Measurements from ENCODE around the gene SPPL3.
A peak's percentile ranks its signal among the peaks of the same experiment; 100 is the strongest.

SPPL3 gene

DNA sequence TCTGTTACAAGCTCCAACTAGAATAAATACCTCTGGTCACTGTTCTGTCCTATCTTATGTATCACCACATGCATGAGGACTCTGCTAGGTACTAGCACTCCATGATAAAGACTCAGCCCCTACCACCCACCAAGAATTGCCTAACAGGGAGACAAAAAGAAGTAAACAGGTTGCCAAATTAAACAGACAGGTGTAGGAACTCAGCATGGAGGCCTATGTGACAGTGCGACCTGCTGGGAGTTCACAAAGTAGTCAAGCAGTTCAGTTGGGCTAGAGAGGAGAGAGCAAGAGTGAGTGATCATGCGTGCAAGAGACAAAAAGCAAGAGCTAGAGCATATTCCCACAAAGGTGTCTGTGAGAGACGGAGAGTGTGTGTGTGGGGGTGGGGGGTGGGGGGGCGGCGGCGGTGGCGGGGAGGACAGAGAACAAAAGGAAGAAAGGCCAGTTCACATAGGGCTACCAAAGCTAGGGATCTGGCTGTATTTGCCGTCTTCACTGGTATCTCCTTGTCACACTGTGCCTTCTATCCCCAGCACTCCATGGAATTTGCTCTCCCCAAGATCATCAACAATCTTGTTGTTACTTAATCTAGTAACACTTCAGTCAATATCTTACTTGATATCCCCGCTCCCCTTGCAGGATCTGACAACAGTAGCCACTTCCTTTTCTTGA, 81.2 kb downstream of the SPPL3 start:
- Histone ChIP-seq H3K79me2 (ENCODE audit: control insufficient read depth, insufficient read depth, low read length) (peaks cover 5% of the 10 kb centered on the region), H2BK15ac (replicated peaks; ENCODE audit: low read depth) (no peak overlapping the region), H2BK5ac (ENCODE audit: low read length) (no peak overlapping the region), H2BK120ac (ENCODE audit: low read depth, low read length) (no peak overlapping the region), H3K4me3 (ENCODE audit: low read length) (no peak overlapping the region), H3K4me2 (ENCODE audit: low read length) (no peak overlapping the region), H3K4ac (ENCODE audit: low read depth, low read length) (no peak overlapping the region), H3K9ac (ENCODE audit: low read length) (no peak overlapping the region), H4K8ac (ENCODE audit: low read depth, low read length) (no peak overlapping the region), H3K4me1 (ENCODE audit: control insufficient read depth, low read depth, low read length) (peaks cover 3% of the 10 kb centered on the region), H3K27me3 (ENCODE audit: insufficient read depth, low read length, poor library complexity) (no peaks in the 10 kb centered on the region), H2AK5ac (ENCODE audit: low read length) (no peak overlapping the region), H3K23ac (ENCODE audit: low read length) (no peak overlapping the region), H3K79me1 (ENCODE audit: low read length) (peaks cover 12% of the 10 kb centered on the region), H3K18ac (ENCODE audit: low read length) (no peak overlapping the region), H3K36me3 (ENCODE audit: control insufficient read depth, insufficient read depth, low read length) (no peaks in the 10 kb centered on the region), H3K56ac (ENCODE audit: low read length) (no peak overlapping the region), H3K27ac (ENCODE audit: low read depth, low read length) (no peak overlapping the region), H4K5ac (ENCODE audit: low read length) (no peak overlapping the region)
- WGBS (ENCODE audit: extremely low coverage, insufficient coverage, low lambda C conversion rate) = no CpG with 5 or more reads among the region's 9 CpGs
- DNase-seq = peak; percentile 71

DNA sequence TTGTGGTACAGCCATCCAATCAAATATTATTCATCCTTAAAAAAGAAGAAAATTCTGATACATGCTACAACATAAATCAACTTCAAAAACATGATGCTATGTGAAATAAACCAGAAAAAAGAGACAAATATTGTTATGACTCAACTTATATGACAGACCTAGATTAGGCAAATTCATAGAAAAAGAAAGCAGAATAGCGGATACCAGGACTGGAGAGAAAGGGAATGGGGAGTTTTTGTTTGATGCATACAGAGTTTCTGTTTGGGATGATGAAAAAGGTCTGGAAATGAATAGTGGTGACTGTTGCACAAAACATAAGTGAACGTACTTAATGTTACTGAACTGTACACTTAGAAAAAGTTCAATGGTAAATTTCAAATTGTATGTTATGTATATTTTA, 82.3 kb downstream of the SPPL3 start:
- no peak overlapping the region for H3K27ac ChIP-seq (ENCODE audit: low read depth, low read length)
- no peak overlapping the region for H3K18ac ChIP-seq (ENCODE audit: low read length)
- peaks cover 10% of the 10 kb centered on the region for H3K79me1 ChIP-seq (ENCODE audit: low read length)
- no peak overlapping the region for H4K8ac ChIP-seq (ENCODE audit: low read depth, low read length)
- DNase-seq = no peak
- WGBS (ENCODE audit: extremely low coverage, insufficient coverage, low lambda C conversion rate) = no CpG with 5 or more reads among the region's 2 CpGs
- no peak overlapping the region for H2AK5ac ChIP-seq (ENCODE audit: low read length)
- no peak overlapping the region for H3K4me3 ChIP-seq (ENCODE audit: low read length)
- no peak overlapping the region for H3K23ac ChIP-seq (ENCODE audit: low read length)
- H2BK15ac ChIP-seq (replicated peaks; ENCODE audit: low read depth) = no peak overlapping the region
- H2BK5ac ChIP-seq (ENCODE audit: low read length) = no peak overlapping the region
- no peak overlapping the region for H2BK120ac ChIP-seq (ENCODE audit: low read depth, low read length)
- no peak overlapping the region for H3K9ac ChIP-seq (ENCODE audit: low read length)
- H3K56ac ChIP-seq (ENCODE audit: low read length) = no peak overlapping the region
- no peak overlapping the region for H3K4me2 ChIP-seq (ENCODE audit: low read length)
- no peak overlapping the region for H3K4ac ChIP-seq (ENCODE audit: low read depth, low read length)
- H4K5ac ChIP-seq (ENCODE audit: low read length) = no peak overlapping the region
- no peaks in the 10 kb centered on the region for H3K36me3 ChIP-seq (ENCODE audit: control insufficient read depth, insufficient read depth, low read length)
- no peaks in the 10 kb centered on the region for H3K27me3 ChIP-seq (ENCODE audit: insufficient read depth, low read length, poor library complexity)
- H3K4me1 ChIP-seq (ENCODE audit: control insufficient read depth, low read depth, low read length) = peaks cover 5% of the 10 kb centered on the region
- peaks cover 2% of the 10 kb centered on the region for H3K79me2 ChIP-seq (ENCODE audit: control insufficient read depth, insufficient read depth, low read length)

DNA sequence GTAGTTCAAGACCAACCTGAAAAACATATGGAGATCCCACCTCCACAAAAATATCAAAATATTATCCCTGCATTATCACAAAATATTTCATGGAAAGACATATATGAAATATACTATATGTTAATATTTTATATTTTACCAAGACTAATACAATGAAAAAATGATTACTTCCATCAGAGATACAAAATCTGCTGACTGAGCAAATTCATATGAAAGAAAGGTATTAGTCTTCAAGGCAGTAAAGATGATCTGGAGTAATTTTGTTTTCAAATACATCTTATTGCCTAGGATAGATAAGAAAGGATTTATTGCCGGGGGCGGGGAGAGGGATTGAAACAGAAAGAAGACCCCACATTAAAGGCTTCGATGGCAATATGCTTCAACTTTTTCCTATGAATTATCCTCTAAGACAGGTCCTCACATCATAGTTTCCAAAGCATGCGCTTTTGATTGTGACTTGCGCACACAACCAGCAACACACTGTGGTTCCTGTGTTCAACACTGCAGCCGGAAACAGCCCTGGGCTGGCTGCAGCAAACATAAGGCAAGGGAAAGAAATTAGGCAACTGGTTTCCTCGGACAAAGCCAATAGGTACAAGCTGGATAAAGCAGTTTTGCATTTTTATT, 83.2 kb downstream of the SPPL3 start:
- Histone ChIP-seq H3K56ac (ENCODE audit: low read length) (no peak overlapping the region), H3K27ac (ENCODE audit: low read depth, low read length) (no peak overlapping the region), H3K9ac (ENCODE audit: low read length) (no peak overlapping the region), H2BK5ac (ENCODE audit: low read length) (no peak overlapping the region), H2BK120ac (ENCODE audit: low read depth, low read length) (no peak overlapping the region), H3K4ac (ENCODE audit: low read depth, low read length) (no peak overlapping the region), H2AK5ac (ENCODE audit: low read length) (no peak overlapping the region), H2BK15ac (replicated peaks; ENCODE audit: low read depth) (no peak overlapping the region), H3K27me3 (ENCODE audit: insufficient read depth, low read length, poor library complexity) (no peaks in the 10 kb centered on the region), H4K8ac (ENCODE audit: low read depth, low read length) (no peak overlapping the region), H3K23ac (ENCODE audit: low read length) (no peak overlapping the region), H3K36me3 (ENCODE audit: control insufficient read depth, insufficient read depth, low read length) (no peaks in the 10 kb centered on the region), H3K4me1 (ENCODE audit: control insufficient read depth, low read depth, low read length) (peaks cover 5% of the 10 kb centered on the region), H3K4me2 (ENCODE audit: low read length) (no peak overlapping the region), H3K79me1 (ENCODE audit: low read length) (peaks cover 8% of the 10 kb centered on the region), H4K5ac (ENCODE audit: low read length) (no peak overlapping the region), H3K79me2 (ENCODE audit: control insufficient read depth, insufficient read depth, low read length) (no peaks in the 10 kb centered on the region), H3K4me3 (ENCODE audit: low read length) (no peak overlapping the region), H3K18ac (ENCODE audit: low read length) (no peak overlapping the region)
- DNase-seq = no peak
- no CpG with 5 or more reads among the region's 7 CpGs for WGBS (ENCODE audit: extremely low coverage, insufficient coverage, low lambda C conversion rate)

DNA sequence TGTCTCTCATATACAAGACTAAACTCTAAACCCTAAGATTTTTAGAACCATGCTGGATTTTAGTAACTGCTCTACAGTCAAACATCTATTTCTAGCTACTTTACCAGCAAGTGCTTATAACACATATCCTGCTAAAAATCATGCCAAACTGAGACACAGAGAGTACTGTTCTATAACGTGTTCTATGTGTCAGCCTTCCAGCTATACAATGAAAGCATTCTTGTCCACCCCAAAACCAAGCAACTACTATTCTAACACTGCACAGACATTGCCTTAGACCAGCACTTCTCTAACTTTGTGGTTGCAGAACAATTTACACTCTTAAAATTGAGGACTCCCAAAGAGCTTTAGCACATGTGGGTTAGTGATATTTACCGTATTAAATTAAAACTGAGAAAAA, 85.7 kb downstream of the SPPL3 start:
- DNase-seq = no peak
- no peak overlapping the region for H4K8ac ChIP-seq (ENCODE audit: low read depth, low read length)
- no peak overlapping the region for H3K27ac ChIP-seq (ENCODE audit: low read depth, low read length)
- H3K4ac ChIP-seq (ENCODE audit: low read depth, low read length) = no peak overlapping the region
- H3K9ac ChIP-seq (ENCODE audit: low read length) = no peak overlapping the region
- no peaks in the 10 kb centered on the region for H3K36me3 ChIP-seq (ENCODE audit: control insufficient read depth, insufficient read depth, low read length)
- H3K56ac ChIP-seq (ENCODE audit: low read length) = no peak overlapping the region
- no peak overlapping the region for H2BK120ac ChIP-seq (ENCODE audit: low read depth, low read length)
- no peak overlapping the region for H4K5ac ChIP-seq (ENCODE audit: low read length)
- H3K27me3 ChIP-seq (ENCODE audit: insufficient read depth, low read length, poor library complexity) = no peaks in the 10 kb centered on the region
- H3K18ac ChIP-seq (ENCODE audit: low read length) = no peak overlapping the region
- H2BK15ac ChIP-seq (replicated peaks; ENCODE audit: low read depth) = no peak overlapping the region
- H2AK5ac ChIP-seq (ENCODE audit: low read length) = no peak overlapping the region
- WGBS (ENCODE audit: extremely low coverage, insufficient coverage, low lambda C conversion rate) = no CpG with 5 or more reads among the region's 2 CpGs
- peaks cover 3% of the 10 kb centered on the region for H3K4me1 ChIP-seq (ENCODE audit: control insufficient read depth, low read depth, low read length)
- H3K4me3 ChIP-seq (ENCODE audit: low read length) = no peak overlapping the region
- peaks cover 8% of the 10 kb centered on the region for H3K79me1 ChIP-seq (ENCODE audit: low read length)
- no peak overlapping the region for H3K4me2 ChIP-seq (ENCODE audit: low read length)
- H3K79me2 ChIP-seq (ENCODE audit: control insufficient read depth, insufficient read depth, low read length) = no peaks in the 10 kb centered on the region
- H3K23ac ChIP-seq (ENCODE audit: low read length) = no peak overlapping the region
- H2BK5ac ChIP-seq (ENCODE audit: low read length) = no peak overlapping the region

DNA sequence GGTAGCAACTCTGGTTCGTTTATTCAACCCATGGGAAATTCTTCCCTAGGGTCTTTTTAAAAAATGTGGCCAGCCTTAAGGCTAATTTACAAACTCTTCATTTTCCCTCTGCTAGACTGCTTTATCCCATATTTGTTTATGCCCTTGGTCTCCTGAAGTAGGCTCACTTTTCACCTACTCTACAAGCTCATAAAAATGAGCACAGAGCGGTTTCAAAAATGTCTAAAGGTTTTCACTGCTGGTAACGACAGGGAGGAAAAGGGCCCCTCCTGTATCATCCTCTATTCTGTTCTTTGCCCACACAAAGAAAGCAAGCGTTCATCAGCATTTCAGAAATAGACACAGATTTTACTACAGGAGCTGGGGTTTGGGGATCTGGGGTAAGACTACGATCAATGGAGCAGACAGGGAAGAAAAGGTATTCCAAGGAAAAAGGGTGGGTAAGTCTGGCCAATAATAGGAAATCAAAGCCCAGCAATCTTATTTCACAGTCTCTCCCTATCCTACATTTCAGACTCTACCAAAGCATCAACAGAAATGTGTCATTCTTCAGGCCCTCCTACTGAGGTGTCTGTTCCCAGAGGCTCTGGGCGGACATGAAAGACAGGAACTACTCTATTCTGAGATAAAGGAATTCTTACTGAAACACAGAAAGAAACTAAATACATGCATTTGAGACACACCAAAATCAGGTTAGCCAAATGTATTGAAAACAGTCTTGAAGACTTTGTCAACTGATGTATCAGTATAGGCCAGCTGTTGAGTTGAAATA, 86.4 kb downstream of the SPPL3 start:
- no peak overlapping the region for H2AK5ac ChIP-seq (ENCODE audit: low read length)
- no peak overlapping the region for H3K4me3 ChIP-seq (ENCODE audit: low read length)
- no CpG with 5 or more reads among the region's 6 CpGs for WGBS (ENCODE audit: extremely low coverage, insufficient coverage, low lambda C conversion rate)
- H3K23ac ChIP-seq (ENCODE audit: low read length) = no peak overlapping the region
- no peak overlapping the region for H3K4me2 ChIP-seq (ENCODE audit: low read length)
- no peak overlapping the region for H3K27ac ChIP-seq (ENCODE audit: low read depth, low read length)
- no peak overlapping the region for H3K4ac ChIP-seq (ENCODE audit: low read depth, low read length)
- no peaks in the 10 kb centered on the region for H3K79me2 ChIP-seq (ENCODE audit: control insufficient read depth, insufficient read depth, low read length)
- H3K79me1 ChIP-seq (ENCODE audit: low read length) = peaks cover 8% of the 10 kb centered on the region
- H2BK5ac ChIP-seq (ENCODE audit: low read length) = no peak overlapping the region
- no peak overlapping the region for H3K18ac ChIP-seq (ENCODE audit: low read length)
- H3K56ac ChIP-seq (ENCODE audit: low read length) = no peak overlapping the region
- H3K9ac ChIP-seq (ENCODE audit: low read length) = no peak overlapping the region
- no peaks in the 10 kb centered on the region for H3K27me3 ChIP-seq (ENCODE audit: insufficient read depth, low read length, poor library complexity)
- no peak overlapping the region for H2BK15ac ChIP-seq (replicated peaks; ENCODE audit: low read depth)
- H2BK120ac ChIP-seq (ENCODE audit: low read depth, low read length) = no peak overlapping the region
- no peak overlapping the region for H4K5ac ChIP-seq (ENCODE audit: low read length)
- H3K36me3 ChIP-seq (ENCODE audit: control insufficient read depth, insufficient read depth, low read length) = no peaks in the 10 kb centered on the region
- no peak overlapping the region for H4K8ac ChIP-seq (ENCODE audit: low read depth, low read length)
- H3K4me1 ChIP-seq (ENCODE audit: control insufficient read depth, low read depth, low read length) = peaks cover 2% of the 10 kb centered on the region
- DNase-seq = peak; percentile 66
